NCI-H2081 treated with DMSO at 0.1 percent for 48 hours (cell line): ENCODE results near the gene PNRC2.
"Not testable (repeated sequence)": the region's sequence is repeated elsewhere in the genome, so short reads cannot be mapped to it uniquely, and the experiment has no call there.

Experiments
- DNase-seq: peaks from one replicate; lab custom pipeline; 2025; lab: John Stamatoyannopoulos, UW

The PNRC2 gene

DNA sequence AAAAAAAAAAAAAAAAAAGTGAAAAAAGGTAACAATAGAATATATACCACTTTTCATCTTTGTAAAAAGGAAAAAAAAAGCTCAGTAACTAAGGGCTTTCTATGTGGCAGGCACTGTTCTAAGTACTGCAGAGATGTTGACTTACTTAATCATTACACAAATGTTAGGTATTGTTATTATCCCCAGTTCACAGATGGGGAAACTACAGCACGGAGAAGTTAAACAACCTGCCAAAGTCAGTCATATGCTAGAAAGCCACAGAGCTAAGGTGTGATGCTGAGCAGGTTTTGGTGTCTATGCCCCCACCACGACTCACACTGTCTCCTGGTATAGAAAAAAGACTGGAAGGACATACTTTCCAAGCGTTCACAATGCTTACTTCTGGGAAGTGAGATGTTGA is 6.6 kb upstream of the PNRC2 start:
- no peak for DNase-seq

DNA sequence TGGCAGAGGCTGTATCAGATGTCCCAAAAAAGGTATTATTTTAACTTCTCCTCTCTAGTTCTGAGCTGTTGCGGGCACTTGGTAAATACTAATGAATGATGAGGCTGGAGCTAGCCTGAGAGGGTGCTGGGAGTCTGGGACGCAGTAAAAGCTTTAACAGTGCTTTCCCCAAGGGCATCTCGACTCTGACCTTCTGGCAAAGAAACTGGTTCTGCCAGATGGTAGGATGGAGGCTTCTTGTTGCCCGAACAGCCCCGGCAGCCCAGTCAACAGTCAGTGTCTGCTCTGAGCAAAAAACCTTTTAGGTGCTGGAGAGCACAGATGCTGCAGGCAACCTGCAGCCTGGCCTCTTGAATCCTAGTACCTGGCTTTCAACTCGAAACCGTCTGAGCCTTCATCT is 2.5 kb upstream of the PNRC2 start:
- no peak for DNase-seq

- not testable (repeated sequence) for DNase-seq
These were observed 1.4 kb upstream of the PNRC2 start for GRCh38 chr1:23958040-23958809.

DNA sequence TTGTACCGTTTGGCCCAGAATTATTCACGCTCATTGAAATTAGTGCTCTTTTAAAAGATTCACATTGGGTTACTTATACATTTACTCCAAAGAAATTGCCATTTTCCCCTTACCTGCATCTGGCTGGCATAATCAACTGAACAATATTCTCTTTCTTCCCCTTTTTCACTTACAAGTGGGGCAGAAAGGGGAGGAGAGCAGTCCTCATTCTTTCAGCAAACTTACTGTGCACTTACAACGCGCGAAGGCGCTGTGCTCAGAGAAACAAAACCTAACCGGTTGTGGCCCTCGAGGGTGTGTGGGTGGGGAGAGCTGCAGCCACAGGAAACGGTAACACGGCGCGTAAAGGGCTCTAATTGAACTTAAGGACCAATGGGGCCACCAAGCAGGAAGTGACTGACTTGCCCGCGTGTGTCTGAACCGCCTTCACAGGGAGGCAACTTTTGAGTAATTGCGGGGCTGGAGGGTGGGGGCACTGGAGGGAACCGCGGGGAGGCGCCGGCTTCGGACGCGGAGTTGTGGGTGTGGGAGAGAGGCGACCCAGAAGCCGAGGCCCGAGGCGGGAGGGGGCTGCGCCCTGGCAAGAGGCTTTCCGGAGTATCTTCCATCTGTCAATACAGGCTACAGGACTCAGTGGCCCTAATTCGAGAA is 693 bp upstream of the PNRC2 start:
- peak; percentile 96 for DNase-seq

DNA sequence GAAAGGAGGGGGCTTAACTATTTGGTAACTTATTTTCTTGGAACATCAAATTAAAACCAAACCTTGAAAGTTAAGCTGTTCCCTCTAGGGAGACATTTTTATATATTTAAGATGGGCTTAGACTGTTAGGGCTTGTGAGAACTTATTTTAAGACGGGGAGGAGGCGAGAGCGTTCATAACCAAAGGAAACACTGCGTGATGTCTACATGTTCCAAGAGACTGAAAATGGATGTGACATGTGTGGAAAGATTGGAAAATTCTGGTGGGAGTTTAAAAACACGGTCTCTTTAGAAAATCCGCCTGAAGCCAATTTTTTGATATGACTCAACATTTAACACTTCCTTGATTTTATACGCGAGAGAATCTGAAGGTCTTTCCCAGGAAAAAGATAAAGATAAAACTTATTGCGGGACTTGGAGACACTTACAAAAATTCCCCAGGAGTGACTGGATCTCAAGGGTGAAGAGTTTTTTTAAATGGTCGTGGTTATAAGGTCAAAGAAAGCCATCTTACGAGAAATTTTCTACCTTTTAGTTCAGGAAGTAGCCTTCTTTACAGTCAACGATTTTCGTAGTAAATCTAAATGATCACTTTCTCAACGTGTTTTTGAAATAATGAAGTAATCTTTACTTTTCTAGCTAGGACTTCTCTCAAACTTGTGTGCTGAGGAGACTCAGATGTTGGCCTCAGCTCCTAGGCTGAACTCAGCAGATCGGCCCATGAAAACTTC is 828 bp downstream of the PNRC2 start:
- no peak for DNase-seq

- no peak for DNase-seq
These were observed 4.1 kb downstream of the PNRC2 start for GRCh38 chr1:23963617-23964234.

GRCh38 chr1:23964235-23964668 is 4.6 kb downstream of the PNRC2 start:
- DNase-seq, result no peak

GRCh38 chr1:23964790-23965740 is 5.4 kb downstream of the PNRC2 start:
- no peak for DNase-seq

DNA sequence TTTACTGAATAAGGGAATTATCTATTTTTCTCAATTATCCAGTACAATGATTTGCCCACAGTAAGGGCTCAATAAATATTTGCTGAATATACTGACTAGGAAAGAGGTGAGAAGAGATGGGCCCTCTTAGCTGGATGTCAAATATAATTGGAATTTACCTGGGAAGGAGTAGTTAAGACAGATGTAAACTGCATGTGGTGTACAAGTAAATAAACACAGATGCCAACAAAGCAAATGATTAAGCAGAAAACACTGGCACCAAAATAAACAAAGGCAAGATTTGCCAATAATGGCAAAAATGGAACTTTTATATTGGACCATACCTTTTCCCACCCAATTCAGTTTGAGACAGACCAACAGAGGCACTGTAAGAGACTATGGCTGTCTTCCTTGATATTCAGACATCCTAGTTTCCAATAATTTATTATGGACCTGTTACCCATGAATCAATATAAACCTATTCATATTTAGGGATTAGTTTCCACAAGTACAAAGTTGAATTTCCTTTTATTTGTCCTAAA is 7.4 kb downstream of the PNRC2 start:
- no peak for DNase-seq

- no peak for DNase-seq
These were observed 8.2 kb downstream of the PNRC2 start for GRCh38 chr1:23967871-23968270.

GRCh38 chr1:23977187-23977853 is 17.7 kb downstream of the PNRC2 start:
- DNase-seq, result no peak

- no peak for DNase-seq
These were observed 18.2 kb downstream of the PNRC2 start for GRCh38 chr1:23977854-23978191.

DNA sequence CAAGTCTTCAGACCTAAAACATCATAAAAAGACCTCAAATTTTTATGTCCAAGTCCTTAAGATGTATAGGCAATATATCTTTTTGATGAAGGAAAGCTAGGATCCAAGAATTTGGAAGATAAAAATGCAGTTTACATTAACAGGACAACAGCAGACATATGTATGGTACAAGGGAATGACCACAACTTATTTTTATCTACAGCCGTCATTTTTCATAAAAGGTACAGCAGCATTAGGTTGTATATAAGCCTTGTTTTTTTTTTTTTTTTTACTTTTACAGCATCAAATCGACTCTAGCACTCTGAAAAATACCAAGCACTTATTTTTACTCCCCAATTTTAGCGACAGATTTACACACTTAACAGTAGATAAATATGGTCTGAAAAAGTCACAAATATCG is 19.2 kb downstream of the PNRC2 start:
- DNase-seq, result no peak

DNA sequence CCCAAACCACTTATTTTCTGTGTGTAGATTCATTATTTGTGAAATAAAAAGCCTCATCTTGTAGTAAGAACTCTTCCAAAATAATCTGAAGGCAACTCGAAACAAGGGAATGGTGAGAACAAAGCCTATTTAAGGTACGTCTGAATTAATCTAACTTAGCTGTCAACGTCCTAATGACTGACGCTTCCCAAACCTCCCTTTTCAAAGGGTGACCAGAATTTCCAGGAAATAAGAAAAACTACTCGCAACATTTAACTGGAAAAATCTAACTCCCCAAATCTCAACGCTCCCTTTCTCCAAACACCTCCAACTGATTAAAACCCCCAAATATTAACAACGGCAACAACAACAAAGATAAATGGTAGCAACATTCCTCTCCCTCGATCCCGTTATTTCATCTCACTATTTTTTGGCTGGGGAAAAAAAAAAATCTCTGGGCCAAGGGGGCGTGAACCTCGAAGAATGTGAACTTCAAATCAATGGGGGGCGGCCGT is 19.8 kb downstream of the PNRC2 start:
- DNase-seq, result no peak

DNA sequence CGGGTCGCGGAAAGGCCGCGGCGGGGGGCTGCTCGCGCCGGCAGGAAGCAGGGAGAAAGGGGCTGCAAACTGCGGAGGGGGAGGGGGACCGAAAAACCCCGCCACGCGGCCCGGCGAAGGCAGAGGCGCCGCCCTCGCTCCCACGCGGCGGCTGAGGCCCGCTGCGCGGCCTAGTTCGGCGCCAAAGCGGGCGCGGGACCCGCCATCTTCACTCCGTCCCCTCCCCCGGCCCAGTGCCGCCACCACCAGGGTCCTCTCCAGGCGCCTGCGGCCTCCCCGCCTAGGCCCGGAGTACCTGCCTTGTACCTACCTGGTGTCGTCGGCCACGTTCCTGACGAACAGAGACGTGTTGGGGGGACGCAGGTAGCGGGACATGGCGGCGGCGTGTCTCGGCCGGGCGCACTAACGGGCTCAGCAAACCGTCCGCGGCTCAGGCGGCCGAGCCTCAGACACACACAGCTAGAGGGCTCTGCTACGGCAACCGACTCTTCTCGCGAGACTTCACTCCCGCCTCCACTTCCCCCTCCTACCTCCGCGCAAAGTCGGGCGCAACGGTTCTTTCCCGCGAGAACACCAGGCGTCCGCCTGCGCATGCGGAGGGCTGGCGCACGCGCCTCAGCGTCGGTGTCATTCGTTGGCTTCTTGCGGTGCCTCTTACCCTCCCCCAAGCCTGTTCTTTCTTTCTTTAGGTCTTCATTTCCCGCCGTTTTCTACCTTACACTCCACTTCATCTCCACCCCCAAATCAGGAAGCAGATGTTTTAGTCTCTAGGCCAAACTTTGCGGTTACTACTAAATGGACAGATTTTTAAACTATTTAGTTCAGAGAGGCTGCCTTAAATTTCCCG is 20.5 kb downstream of the PNRC2 start, which contains the start of gene SRSF10:
TSS of gene SRSF10 (minus strand) at position 447 of the 847 bp plus-strand sequence. CDS start at position 375, 72 bp downstream.
- peak; percentile 97 for DNase-seq

DNA sequence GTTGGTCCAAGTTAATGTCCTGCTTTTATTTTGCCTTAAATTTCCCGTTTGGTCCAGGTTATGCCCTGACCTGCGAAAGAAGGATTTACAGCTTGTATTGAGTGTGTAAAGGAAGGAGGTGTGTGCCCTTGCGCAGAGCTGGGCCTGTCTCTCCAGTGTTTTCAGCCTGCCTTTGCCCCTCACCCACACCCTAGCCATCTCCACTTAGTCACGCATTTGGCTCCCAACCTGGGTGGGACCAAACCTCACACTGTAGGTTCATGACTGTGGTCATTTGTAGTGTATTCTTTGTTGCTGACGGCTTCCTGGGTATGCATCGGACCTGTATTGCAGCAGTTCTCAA is 21.1 kb downstream of the PNRC2 start:
- DNase-seq, result no peak

- no peak for DNase-seq
These were observed 25.0 kb downstream of the PNRC2 start for GRCh38 chr1:23984417-23985186.

DNA sequence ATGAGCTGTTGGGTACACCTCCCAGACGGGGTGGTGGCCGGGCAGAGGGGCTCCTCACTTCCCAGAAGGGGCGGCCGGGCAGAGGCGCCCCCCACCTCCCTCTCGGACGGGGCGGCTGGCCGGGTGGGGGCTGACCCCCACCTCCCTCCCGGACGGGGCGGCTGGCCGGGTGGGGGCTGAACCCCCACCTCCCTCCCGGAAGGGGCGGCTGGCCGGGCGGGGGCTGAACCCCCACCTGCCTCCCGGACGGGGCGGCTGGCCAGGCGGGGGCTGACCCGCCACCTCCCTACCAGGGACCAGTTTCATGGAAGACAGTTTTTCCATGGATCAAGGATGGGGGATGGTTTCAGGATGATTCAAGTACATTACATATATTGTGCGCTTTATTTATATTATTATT is 27.4 kb downstream of the PNRC2 start:
- DNase-seq, result not testable (repeated sequence)

DNA sequence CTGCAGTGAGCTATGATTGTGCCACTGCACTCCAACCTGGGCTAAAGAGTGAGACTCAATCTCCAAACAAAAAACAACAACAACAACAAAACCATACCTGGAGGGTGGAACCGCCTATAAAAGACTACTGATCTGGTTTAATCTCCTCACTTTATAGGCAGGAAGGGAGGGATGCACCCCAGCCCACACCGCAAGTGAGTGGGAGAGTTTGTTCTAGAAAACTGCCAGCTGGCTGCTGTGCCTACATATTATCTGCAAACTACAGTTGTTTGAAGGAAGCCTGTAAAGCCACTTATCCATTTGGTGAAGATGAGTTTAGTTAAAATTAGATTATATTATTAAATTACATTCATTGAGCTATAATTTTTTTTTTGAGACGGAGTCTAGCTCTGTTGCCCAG is 29.6 kb downstream of the PNRC2 start:
- no peak for DNase-seq
